Liver (tissue), 3 donors: Measurements from ENCODE around the gene LKAAEAR1.

Source experiments
- ATF3 ChIP-seq: IDR thresholded peaks from 2 replicates; pipeline ENCODE4 v1.6.1; 2016; ENCODE audit warnings: antibody characterized with exemption
- CTCF ChIP-seq: fragments of 150-350 bp; IDR thresholded peaks from 2 replicates; pipeline ENCODE4 v1.5.1; 2017; ENCODE audit warnings: improper control_type of control experiment, low read depth, low read length; ENCODE audit not compliant: missing input control
- EGR1 ChIP-seq, 2 donors: IDR thresholded peaks; 2 replicates each; pipeline ENCODE4 v1.6.1; 2016 to 2018; ENCODE audit warnings: antibody characterized with exemption in 2 of 2, low read depth in 2 of 2
- GABPA ChIP-seq, 2 donors: IDR thresholded peaks in 1 of 2; conservative IDR thresholded peaks in 1 of 2; 2 replicates each; pipeline ENCODE4 v1.6.1; 2016; ENCODE audit warnings: antibody characterized with exemption in 2 of 2, mild to moderate bottlenecking in 1 of 2, moderate library complexity in 1 of 2
- HNF4A ChIP-seq, 2 donors: conservative IDR thresholded peaks; 2 replicates each; pipeline ENCODE4 v1.6.1; 2016; ENCODE audit warnings: antibody characterized with exemption in 2 of 2, mild to moderate bottlenecking in 2 of 2
- MAX ChIP-seq: IDR thresholded peaks from 2 replicates; pipeline ENCODE4 v1.6.1; 2016; ENCODE audit warnings: antibody characterized with exemption
- NR2F2 ChIP-seq: IDR thresholded peaks from 2 replicates; pipeline ENCODE4 v1.6.1; 2016; ENCODE audit warnings: antibody characterized with exemption
- RAD21 ChIP-seq, 2 donors: IDR thresholded peaks; 2 replicates each; pipeline ENCODE4 v1.6.1; 2016; ENCODE audit warnings: antibody characterized with exemption in 2 of 2, mild to moderate bottlenecking in 2 of 2
- REST ChIP-seq: IDR thresholded peaks from 2 replicates; pipeline ENCODE4 v1.6.1; 2016; ENCODE audit warnings: antibody characterized with exemption, mild to moderate bottlenecking
- RXRA ChIP-seq, 2 donors: IDR thresholded peaks; 2 replicates each; pipeline ENCODE4 v1.6.1; 2017 to 2018; ENCODE audit warnings: antibody characterized with exemption in 2 of 2, mild to moderate bottlenecking in 1 of 2
- TAF1 ChIP-seq: conservative IDR thresholded peaks from 2 replicates; pipeline ENCODE4 v1.6.1; 2016; ENCODE audit warnings: antibody characterized with exemption, mild to moderate bottlenecking
- YY1 ChIP-seq: IDR thresholded peaks from 2 replicates; pipeline ENCODE4 v1.6.1; 2016; ENCODE audit warnings: antibody characterized with exemption, mild to moderate bottlenecking
- TF ChIP-seq, protein P1 (sequence below): IDR thresholded peaks from 2 replicates; pipeline ENCODE4 v1.6.1; 2016; ENCODE audit warnings: antibody characterized with exemption
- donor health status: healthy.
- donor health status: healthy.

GRCh38 chr20:64084685-64085152 lies 521 bp upstream of the LKAAEAR1 start:
- TF ChIP-seq CTCF (no peak), ATF3 (no peak), EGR1 (IDR thresholded peaks at IDR 0.05; ENCODE audit: low read depth in 2 of 2) (no peak), TAF1 (no peak), MAX (no peak), YY1 (no peak), REST (no peak), RAD21 (IDR thresholded peaks at IDR 0.05) (no peak), GABPA (IDR thresholded peaks at IDR 0.05 in 1 of 2, conservative IDR thresholded peaks at IDR 0.05 in 1 of 2) (no peak), RXRA (IDR thresholded peaks at IDR 0.05) (no peak), HNF4A (conservative IDR thresholded peaks at IDR 0.05) (no peak), NR2F2 (no peak)
- TF ChIP-seq, protein P1, sequence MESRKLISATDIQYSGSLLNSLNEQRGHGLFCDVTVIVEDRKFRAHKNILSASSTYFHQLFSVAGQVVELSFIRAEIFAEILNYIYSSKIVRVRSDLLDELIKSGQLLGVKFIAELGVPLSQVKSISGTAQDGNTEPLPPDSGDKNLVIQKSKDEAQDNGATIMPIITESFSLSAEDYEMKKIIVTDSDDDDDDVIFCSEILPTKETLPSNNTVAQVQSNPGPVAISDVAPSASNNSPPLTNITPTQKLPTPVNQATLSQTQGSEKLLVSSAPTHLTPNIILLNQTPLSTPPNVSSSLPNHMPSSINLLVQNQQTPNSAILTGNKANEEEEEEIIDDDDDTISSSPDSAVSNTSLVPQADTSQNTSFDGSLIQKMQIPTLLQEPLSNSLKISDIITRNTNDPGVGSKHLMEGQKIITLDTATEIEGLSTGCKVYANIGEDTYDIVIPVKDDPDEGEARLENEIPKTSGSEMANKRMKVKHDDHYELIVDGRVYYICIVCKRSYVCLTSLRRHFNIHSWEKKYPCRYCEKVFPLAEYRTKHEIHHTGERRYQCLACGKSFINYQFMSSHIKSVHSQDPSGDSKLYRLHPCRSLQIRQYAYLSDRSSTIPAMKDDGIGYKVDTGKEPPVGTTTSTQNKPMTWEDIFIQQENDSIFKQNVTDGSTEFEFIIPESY, result no peak
